ENCODE results near the gene FAM240A. TPM values are rescaled to one million over a fixed set of nuclear protein-coding genes. Genes with fewer than 3 reads are reported as not detected.

The FAM240A gene
- total and polyA plus RNA-seq, 2 donors (not counting 1 experiment from before 2014, with no cell fraction given), result not detected

- ChIA-PET CTCF (no interaction called here), POLR2A (no interaction called here)
- Mint-ChIP-seq H3K4me3 (no peak overlapping the region), H3K4me1 (no peaks in the 10 kb centered on the region), H3K9me3 (ENCODE audit: insufficient read depth) (no peaks in the 10 kb centered on the region), H3K27me3 (peaks cover 8% of the 10 kb centered on the region), H3K27ac (no peak overlapping the region)
- Histone ChIP-seq H3K4me1 (ENCODE audit: control insufficient read depth in 2 of 2, insufficient read depth in 2 of 2, low read length in 2 of 2) (no peaks in the 10 kb centered on the region), H3K9me3 (ENCODE audit: control extremely low read depth in 1 of 3, control insufficient read depth in 2 of 3, insufficient read depth in 1 of 3, low read length in 2 of 3) (peaks cover 0 to 2% (median 0%) of the 10 kb centered on the region in 3 donors), H3K79me2 (ENCODE audit: control insufficient read depth, insufficient read depth, low read length) (no peaks in the 10 kb centered on the region), H3K27me3 (replicated peaks in 1 of 4; ENCODE audit: control extremely low read depth in 1 of 4, control insufficient read depth in 3 of 4, insufficient read depth in 4 of 4, low read length in 3 of 4) (peaks cover 0 to 3% (median 0%) of the 10 kb centered on the region in 4 experiments), H2AFZ (ENCODE audit: insufficient read depth, low read depth, low read length, poor library complexity, severe bottlenecking) (no peak overlapping the region), H3K4me3 (ENCODE audit: control extremely low read depth in 1 of 5, extremely low read depth in 1 of 5, insufficient read depth in 1 of 5, low read depth in 2 of 5, low read length in 4 of 5) (no peak overlapping the region), H3K4me2 (replicated peaks; ENCODE audit: low read depth, low read length, poor library complexity, severe bottlenecking) (no peak overlapping the region), H4K20me1 (ENCODE audit: control insufficient read depth, insufficient read depth, low read length, poor library complexity, severe bottlenecking) (no peaks in the 10 kb centered on the region), H3K9ac (ENCODE audit: low read length) (no peak overlapping the region), H3K36me3 (replicated peaks in 1 of 2; ENCODE audit: control extremely low read depth in 1 of 2, control insufficient read depth in 1 of 2, extremely low read depth in 1 of 2, insufficient read depth in 2 of 2, low read length in 1 of 2) (no peaks in the 10 kb centered on the region), H3K27ac (ENCODE audit: low read length in 2 of 2) (no peak overlapping the region)
- TF ChIP-seq EZH2 (IDR thresholded peaks at IDR 0.05; ENCODE audit: borderline replicate concordance, insufficient read depth, low read depth, low read length, poor library complexity, severe bottlenecking) (no peak), CTCF (IDR thresholded peaks at IDR 0.05) (no peak)
- no peak for ATAC-seq (ENCODE audit: low read depth)
- intact Hi-C loops (cut with micrococcal nuclease), result no loop called here
- 91% methylated on average over 9 of the region's 9 CpGs for whole genome bisulfite sequencing (ENCODE audit: insufficient coverage)
- no peak for DNase-seq
Measured at GRCh38 chr3:46669191-46669999, 57.1 kb downstream of the FAM240A start.

Data from B cell (primary cell).